H1 (cell line): ENCODE results near the gene MARS1. TPM values are rescaled to one million over a fixed set of nuclear protein-coding genes. Genes with fewer than 3 reads are reported as not detected.

Experiments used
- CTCF ChIA-PET: fragments of 300-600 bp; sonication (Branson Sonifier 250); formaldehyde crosslinking; loops from one replicate; lab custom pipeline; 2021; ENCODE audit not compliant: partially characterized antibody; lab: Charles Lee
- POLR2A ChIA-PET: fragments of 300-600 bp; sonication (Branson Sonifier 250); formaldehyde crosslinking; loops from one replicate; lab custom pipeline; 2021; ENCODE audit warnings: inconsistent platforms; ENCODE audit not compliant: partially characterized antibody; lab: Charles Lee
- DNase-seq, 2 experiments: peaks; one replicate each; pipeline versions ENCODE4 v3.0.0 to v3.0.0-alpha.2; 2010 to 2022; ENCODE audit warnings: low spot score in 2 of 2, low read depth in 1 of 2, mixed read lengths in 1 of 2
- FAIRE-seq: peaks from 2 replicates; lab custom pipeline; 2011; peaks lifted over from hg19 to GRCh38; lab: Jason Lieb, UNC
- H2AFZ ChIP-seq: 2 replicates; pipeline ENCODE4 v1.8.1; 2012; ENCODE audit warnings: low read length, inconsistent platforms
- H2AK5ac ChIP-seq: 2 replicates; pipeline ENCODE4 v1.6.1; 2013; ENCODE audit warnings: low read depth, low read length
- H2BK120ac ChIP-seq: replicated peaks from 2 replicates; pipeline ENCODE3; 2013; ENCODE audit warnings: low read depth, low read length, inconsistent platforms
- H2BK12ac ChIP-seq: 2 replicates; pipeline ENCODE4 v1.6.1; 2013; ENCODE audit warnings: low read depth, low read length
- H2BK15ac ChIP-seq: 2 replicates; pipeline ENCODE4 v1.6.1; 2013; ENCODE audit warnings: low read length
- H2BK20ac ChIP-seq: 2 replicates; pipeline ENCODE4 v1.6.1; 2013; ENCODE audit warnings: low read length
- H2BK5ac ChIP-seq: 2 replicates; pipeline ENCODE4 v1.6.1; 2013; ENCODE audit warnings: low read depth, low read length
- H3K14ac ChIP-seq: 2 replicates; pipeline ENCODE4 v1.6.1; 2013; ENCODE audit warnings: inconsistent platforms; ENCODE audit not compliant: insufficient read length
- H3K18ac ChIP-seq: 2 replicates; pipeline ENCODE4 v1.6.1; 2013; ENCODE audit warnings: low read length; ENCODE audit errors: extremely low read depth
- H3K23ac ChIP-seq: 2 replicates; pipeline ENCODE4 v1.6.1; 2013; ENCODE audit warnings: inconsistent platforms; ENCODE audit not compliant: insufficient read length
- H3K23me2 ChIP-seq: 2 replicates; pipeline ENCODE4 v1.6.1; 2013; ENCODE audit warnings: low read depth, low read length
- H3K27ac ChIP-seq: 2 replicates; pipeline ENCODE4 v1.6.1; 2011; ENCODE audit warnings: low read depth, low read length, inconsistent platforms
- H3K27me3 ChIP-seq, 4 experiments: replicated peaks in 1 of 4; 1 replicate in 1 of 4; 2 replicates in 3 of 4; pipeline versions ENCODE4 v1.6.1 to v1.8.1; 2011 to 2013; ENCODE audit warnings: low read length in 3 of 4, mild to moderate bottlenecking in 3 of 4, inconsistent platforms in 2 of 4, mixed read lengths in 2 of 4, moderate library complexity in 1 of 4; ENCODE audit not compliant: control insufficient read depth in 3 of 4, insufficient read depth in 3 of 4; ENCODE audit errors: extremely low read depth in 1 of 4
- H3K36me3 ChIP-seq, 4 experiments: 2 replicates each; pipeline versions ENCODE4 v1.6.1 to v1.8.1; 2011 to 2013; ENCODE audit warnings: mild to moderate bottlenecking in 4 of 4, low read length in 3 of 4, moderate library complexity in 2 of 4, control low read depth in 1 of 4, inconsistent platforms in 1 of 4; ENCODE audit not compliant: insufficient read depth in 4 of 4, control insufficient read depth in 2 of 4
- H3K4ac ChIP-seq: replicated peaks from 2 replicates; pipeline ENCODE3; 2013; ENCODE audit warnings: low read length, low read depth, mixed read lengths, inconsistent platforms; ENCODE audit not compliant: insufficient read length
- H3K4me1 ChIP-seq, 4 experiments: replicated peaks in 1 of 4; 1 replicate in 1 of 4; 2 replicates in 3 of 4; pipeline versions ENCODE4 v1.6.1 to v1.8.1; 2011 to 2013; ENCODE audit warnings: low read length in 3 of 4, inconsistent platforms in 2 of 4, mixed read lengths in 1 of 4; ENCODE audit not compliant: insufficient read depth in 4 of 4, control insufficient read depth in 3 of 4
- H3K4me2 ChIP-seq, 2 experiments: 2 replicates each; pipeline versions ENCODE4 v1.6.1 to v1.8.1; 2011 to 2013; ENCODE audit warnings: low read depth in 2 of 2, low read length in 2 of 2, control low read depth in 1 of 2, inconsistent platforms in 1 of 2, mild to moderate bottlenecking in 1 of 2; ENCODE audit not compliant: insufficient read depth in 1 of 2
- H3K4me3 ChIP-seq, 4 experiments: fragments of 200-600, 300-600 bp in 1 of 4; sonication (generic), shearing (Covaris generic), sonication (Bioruptor Twin) in 1 of 4; 2 replicates each; pipeline versions ENCODE4 v1.5.1 to v1.8.1; 2011 to 2016; ENCODE audit warnings: low read length in 4 of 4, low read depth in 3 of 4, control low read depth in 2 of 4, inconsistent platforms in 2 of 4, mild to moderate bottlenecking in 2 of 4, mixed read lengths in 1 of 4, moderate library complexity in 1 of 4; ENCODE audit not compliant: insufficient read depth in 2 of 4; ENCODE audit errors: extremely low read depth in 1 of 4
- H3K56ac ChIP-seq: replicated peaks from 2 replicates; pipeline ENCODE3; 2013; ENCODE audit warnings: low read depth, mild to moderate bottlenecking, mixed read lengths, low read length, inconsistent platforms; ENCODE audit not compliant: insufficient read length
- H3K79me1 ChIP-seq: 2 replicates; pipeline ENCODE4 v1.6.1; 2013; ENCODE audit warnings: low read depth, low read length, control low read depth
- H3K79me2 ChIP-seq, 2 experiments: 2 replicates each; pipeline versions ENCODE4 v1.6.1 to v1.8.1; 2012 to 2013; ENCODE audit warnings: low read length in 2 of 2, mild to moderate bottlenecking in 2 of 2, inconsistent platforms in 1 of 2; ENCODE audit not compliant: insufficient read depth in 2 of 2, control insufficient read depth in 1 of 2
- H3K9ac ChIP-seq, 4 experiments: replicated peaks in 1 of 4; 1 replicate in 1 of 4; 2 replicates in 3 of 4; pipeline versions ENCODE4 v1.6.1 to v1.8.1; 2011 to 2013; ENCODE audit warnings: low read depth in 3 of 4, low read length in 3 of 4, control low read depth in 2 of 4, mild to moderate bottlenecking in 2 of 4, moderate library complexity in 2 of 4, inconsistent platforms in 1 of 4; ENCODE audit errors: extremely low read depth in 1 of 4
- H3K9me3 ChIP-seq, 2 experiments: 2 replicates each; pipeline versions ENCODE4 v1.6.1 to v1.8.1; 2012 to 2013; ENCODE audit warnings: mild to moderate bottlenecking in 2 of 2, moderate library complexity in 2 of 2, control low read depth in 1 of 2, inconsistent platforms in 1 of 2, low read depth in 1 of 2, low read length in 1 of 2, mixed read lengths in 1 of 2; ENCODE audit not compliant: insufficient read depth in 2 of 2
- H4K20me1 ChIP-seq, 2 experiments: replicated peaks in 1 of 2; 2 replicates each; pipeline versions ENCODE3 to v1.8.1; 2011 to 2013; ENCODE audit warnings: inconsistent platforms in 2 of 2, low read length in 2 of 2, mild to moderate bottlenecking in 1 of 2; ENCODE audit not compliant: insufficient read depth in 2 of 2, control insufficient read depth in 1 of 2
- H4K5ac ChIP-seq: 2 replicates; pipeline ENCODE4 v1.6.1; 2013; ENCODE audit warnings: low read length, low read depth, mixed read lengths, inconsistent platforms; ENCODE audit not compliant: insufficient read length
- H4K8ac ChIP-seq: 2 replicates; pipeline ENCODE4 v1.8.0; 2013; ENCODE audit warnings: mild to moderate bottlenecking, moderate library complexity, low read length, inconsistent platforms; ENCODE audit not compliant: insufficient read depth; ENCODE audit errors: extremely low read depth
- H4K91ac ChIP-seq: replicated peaks from 2 replicates; pipeline ENCODE3; 2013; ENCODE audit warnings: low read length, mixed read lengths, inconsistent platforms; ENCODE audit not compliant: insufficient read length
- ASH2L ChIP-seq: fragments of 200-600, 300-600 bp; sonication (generic); IDR thresholded peaks from one replicate; pipeline ENCODE4 v1.7.1; 2017; ENCODE audit warnings: low read length
- KDM4A ChIP-seq: IDR thresholded peaks from one replicate; pipeline ENCODE4 v1.7.1; 2012; ENCODE audit warnings: low read depth, mild to moderate bottlenecking, moderate library complexity, low read length, inconsistent platforms; ENCODE audit not compliant: severe bottlenecking
- POLR2AphosphoS5 ChIP-seq: IDR thresholded peaks from 2 replicates; pipeline ENCODE4 v1.6.1; 2011; ENCODE audit warnings: low read depth, low read length
- RFX5 ChIP-seq: IDR thresholded peaks from 2 replicates; pipeline ENCODE4 v1.6.1; 2011; ENCODE audit warnings: low read depth, low read length, improper control_type of control experiment, borderline replicate concordance
- RNF2 ChIP-seq: fragments of 200-900, 300-1000 bp; sonication (generic); IDR thresholded peaks from 2 replicates; pipeline ENCODE4 v1.7.1; 2016; ENCODE audit warnings: borderline replicate concordance, low read depth, mild to moderate bottlenecking, antibody characterized with exemption, low read length; ENCODE audit not compliant: poor library complexity, severe bottlenecking; ENCODE audit errors: missing control alignments
- WGBS, 2 experiments: shearing (Covaris generic) in 1 of 2; methylation state at CpG; one replicate each; pipeline versions ENCODE4 v1.1.6 to v1.1.7; 2013 to 2015; ENCODE audit warnings: low lambda C conversion rate in 2 of 2, mixed read lengths in 2 of 2, inconsistent platforms in 1 of 2, low coverage in 1 of 2, missing lambda C conversion rate in 1 of 2; ENCODE audit not compliant: insufficient replicate concordance in 2 of 2, insufficient coverage in 1 of 2, insufficient read length in 1 of 2; ENCODE audit errors: extremely low coverage in 1 of 2, missing lambda C conversion rate in 1 of 2; 5-methylcytosine and 5-hydroxymethylcytosine counted together
- polyA plus RNA-seq, 7 experiments: library from polyadenylated mRNA; depleted of rRNA in 3 of 7; stranded (reverse) in 5 of 7; unstranded in 2 of 7; fragments of >200 nt in 5 of 7; fragments of 200-250 nt in 2 of 7; gene quantifications; 1 replicate in 5 of 7; 2 replicates in 1 of 7; 4 replicates in 1 of 7; pipeline versions ENCODE4 v1.2.1 to v1.2.3, GENCODE V29; 2011 to 2013; ENCODE audit warnings: missing spikeins in 2 of 7, mixed read lengths in 2 of 7
- total RNA-seq: library from RNA; stranded (reverse); fragmentation: NEBNext Ultra II Directional; extraction: Animal tissue kit (Norgen Biotek cat#: 25700); gene quantifications from 2 replicates; pipeline ENCODE4 v1.2.1, GENCODE V29; 2021

The MARS1 gene
- total and polyA plus RNA-seq, 2 of the 8 experiments (the other 6 are each of a cell fraction or from before 2014, with no cell fraction given) = 194 to 407 TPM

DNA sequence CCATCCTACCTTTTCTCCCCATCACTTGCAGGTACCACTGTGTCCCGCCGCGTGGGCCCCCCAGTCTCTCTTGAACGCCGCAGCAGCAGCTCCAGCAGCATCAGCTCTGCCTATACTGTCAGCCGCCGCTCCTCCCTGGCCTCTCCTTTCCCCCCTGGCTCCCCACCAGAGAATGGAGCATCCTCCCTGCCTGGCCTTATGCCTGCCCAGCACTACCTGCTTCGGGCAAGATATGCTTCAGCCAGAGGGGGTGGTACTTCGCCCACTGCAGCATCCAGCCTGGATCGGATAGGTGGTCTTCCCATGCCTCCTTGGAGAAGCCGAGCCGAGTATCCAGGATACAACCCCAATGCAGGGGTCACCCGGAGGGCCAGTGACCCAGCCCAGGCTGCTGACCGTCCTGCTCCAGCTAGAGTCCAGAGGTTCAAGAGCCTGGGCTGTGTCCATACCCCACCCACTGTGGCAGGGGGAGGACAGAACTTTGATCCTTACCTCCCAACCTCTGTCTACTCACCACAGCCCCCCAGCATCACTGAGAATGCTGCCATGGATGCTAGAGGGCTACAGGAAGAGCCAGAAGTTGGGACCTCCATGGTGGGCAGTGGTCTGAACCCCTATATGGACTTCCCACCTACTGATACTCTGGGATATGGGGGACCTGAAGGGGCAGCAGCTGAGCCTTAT lies 17.4 kb upstream of the MARS1 start:
- H2BK5ac ChIP-seq = no peak overlapping the region
- no peak overlapping the region for H2AFZ ChIP-seq
- peaks cover 0 to 11% (median 4%) of the 10 kb centered on the region in 4 experiments; a peak in 4 of 8 replicates for H3K36me3 ChIP-seq
- H3K14ac ChIP-seq = no peak overlapping the region
- WGBS, 2 experiments = 93% methylated on average over 14 of the region's 14 CpGs; no CpG with 5 or more reads in 1 of the 2 experiments
- H3K9ac ChIP-seq = no peak overlapping the region
- no peak overlapping the region for H3K4me2 ChIP-seq
- H4K5ac ChIP-seq = no peak overlapping the region
- no peak for FAIRE-seq
- H4K91ac ChIP-seq = no peak overlapping the region
- peaks cover 0 to 7% (median 2%) of the 10 kb centered on the region in 4 experiments; a peak in 5 of 7 replicates for H3K4me1 ChIP-seq
- H3K18ac ChIP-seq = no peak overlapping the region
- no peak overlapping the region for H3K23ac ChIP-seq
- peaks cover under 1% of the 10 kb centered on the region; the same call in 1 of the 2 replicates for H3K23me2 ChIP-seq
- no peak overlapping the region for H3K56ac ChIP-seq
- H2BK20ac ChIP-seq = no peak overlapping the region
- H2BK15ac ChIP-seq = no peak overlapping the region
- no peak overlapping the region for H3K27ac ChIP-seq
- ChIA-PET CTCF (interaction anchor here (0.6 to 25.1 kb wide), 5 partner anchors 10 to 452 kb away, joined by 3 to 441 read pairs (median 5); partner anchors contain the start of genes ARHGAP9, GLI1 and INHBE), POLR2A (no interaction called here)
- no peak overlapping the region for H2BK12ac ChIP-seq
- H3K4me3 ChIP-seq = no peak overlapping the region
- H3K79me2 ChIP-seq = no peaks in the 10 kb centered on the region
- peaks cover 0 to 6% of the 10 kb centered on the region in 2 experiments for H4K20me1 ChIP-seq
- TF ChIP-seq RFX5 = no peak
- TF ChIP-seq POLR2AphosphoS5 = no peak
- no peak for TF ChIP-seq KDM4A
- TF ChIP-seq RNF2 = no peak
- no peak for TF ChIP-seq ASH2L
- DNase-seq = no peak
- no peaks in the 10 kb centered on the region for H3K9me3 ChIP-seq
- H2AK5ac ChIP-seq = no peak overlapping the region
- H3K4ac ChIP-seq = no peak overlapping the region
- no peak overlapping the region for H2BK120ac ChIP-seq
- H3K79me1 ChIP-seq = no peaks in the 10 kb centered on the region
- peaks cover 13 to 28% (median 23%) of the 10 kb centered on the region in 4 experiments for H3K27me3 ChIP-seq
- H4K8ac ChIP-seq = no peak overlapping the region
